Activated naive CD8-positive, alpha-beta T cell (primary cell): ENCODE results near the gene MAD1L1.
A peak's percentile ranks its signal among the peaks of the same experiment; 100 is the strongest.

ENCODE experiments used
- H3K27ac Mint-ChIP-seq: one replicate; pipeline ENCODE4 v1.8.0; 2021; ENCODE audit warnings: mixed read lengths
- H3K27me3 Mint-ChIP-seq: one replicate; pipeline ENCODE4 v1.8.0; 2021; ENCODE audit warnings: mixed read lengths
- H3K36me3 Mint-ChIP-seq: one replicate; pipeline ENCODE4 v1.8.0; 2021; ENCODE audit warnings: mixed read lengths
- H3K4me1 Mint-ChIP-seq: one replicate; pipeline ENCODE4 v1.8.0; 2021; ENCODE audit warnings: low read depth, mixed read lengths
- H3K4me3 Mint-ChIP-seq: one replicate; pipeline ENCODE4 v1.8.0; 2021; ENCODE audit warnings: mild to moderate bottlenecking, mixed read lengths
- H3K9me3 Mint-ChIP-seq: one replicate; pipeline ENCODE4 v1.8.0; 2021; ENCODE audit warnings: low read depth, mixed read lengths

The MAD1L1 gene

GRCh38 chr7:2241580-2242540 lies 9.1 kb upstream of the MAD1L1 start, which contains the start of the genes MRM2 and NUDT1:
MRM2 (minus strand) TSS chr7:2242205; CDS start chr7:2242169, 36 bp downstream.
NUDT1 (plus strand) TSS chr7:2242226; CDS start chr7:2244575, 2,349 bp downstream.
- H3K27me3 Mint-ChIP-seq: no peaks in the 10 kb centered on the region

GRCh38 chr7:2239242-2239641 lies 6.5 kb upstream of the MAD1L1 start:
- H3K4me3 Mint-ChIP-seq: peak overlapping the region; percentile 53
- H3K36me3 Mint-ChIP-seq: peaks cover 2% of the 10 kb centered on the region
- H3K4me1 Mint-ChIP-seq: peaks cover 18% of the 10 kb centered on the region
- H3K27ac Mint-ChIP-seq: no peak overlapping the region
- H3K27me3 Mint-ChIP-seq: no peaks in the 10 kb centered on the region
- no peaks in the 10 kb centered on the region for H3K9me3 Mint-ChIP-seq

More at GRCh38 chr7:2241580-2242540, 9.1 kb upstream of the MAD1L1 start, which contains the start of the genes MRM2 and NUDT1:
- Mint-ChIP-seq H3K4me3 (peak within 1 kb of the TSS; percentile 92), H3K9me3 (no peaks in the 10 kb centered on the region), H3K4me1 (peaks cover 20% of the 10 kb centered on the region), H3K36me3 (peaks cover 2% of the 10 kb centered on the region), H3K27ac (peak within 1 kb of the TSS; percentile 87)

DNA sequence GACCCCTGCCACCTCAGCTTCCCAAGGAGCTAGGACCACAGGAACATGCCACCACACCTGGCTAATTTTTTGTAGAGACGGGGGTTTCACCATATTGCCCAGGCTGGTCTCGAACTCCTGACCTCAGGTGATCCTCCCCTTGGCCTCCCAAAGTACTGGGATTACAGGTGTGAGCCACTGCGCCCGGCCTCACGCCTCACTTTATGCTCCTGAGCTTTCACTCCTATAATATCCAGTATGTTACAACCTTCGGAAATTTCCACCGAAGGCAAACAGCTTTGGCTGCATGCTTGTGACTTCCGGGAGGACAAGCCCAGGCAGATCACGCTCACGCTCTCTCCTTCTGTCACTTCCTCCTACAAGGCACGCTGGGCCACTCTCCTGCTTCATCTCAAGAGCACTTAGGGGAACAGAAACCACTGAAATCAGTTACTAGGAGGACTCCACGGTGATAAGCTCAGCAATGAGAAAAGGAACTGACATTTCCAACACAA lies 4.4 kb upstream of the MAD1L1 start:
- Mint-ChIP-seq H3K27me3 (no peaks in the 10 kb centered on the region), H3K9me3 (no peaks in the 10 kb centered on the region), H3K27ac (no peak overlapping the region), H3K36me3 (peaks cover 2% of the 10 kb centered on the region), H3K4me3 (no peak overlapping the region), H3K4me1 (peaks cover 21% of the 10 kb centered on the region)

DNA sequence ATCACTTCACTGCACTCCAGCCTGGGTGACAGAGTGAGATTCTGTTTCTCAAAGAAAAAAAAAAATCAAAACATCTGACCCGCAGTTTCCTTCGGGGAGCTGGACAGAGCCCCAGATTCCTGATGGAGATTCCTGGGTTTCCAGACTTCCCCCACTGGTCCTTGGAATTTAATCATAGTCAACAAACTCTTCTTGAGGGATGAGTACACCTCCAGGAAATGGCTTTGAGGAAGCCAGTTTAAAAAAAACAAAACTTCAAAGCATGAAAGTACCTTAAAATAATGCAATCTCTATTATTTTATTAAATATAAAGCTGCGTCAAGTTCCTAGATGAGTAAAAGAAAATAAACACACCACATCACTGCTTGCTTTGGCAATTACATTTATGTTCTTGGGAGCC lies 1.2 kb upstream of the MAD1L1 start:
- Mint-ChIP-seq H3K27me3 (no peaks in the 10 kb centered on the region), H3K4me3 (peak overlapping the region; percentile 73), H3K27ac (no peak overlapping the region), H3K9me3 (no peaks in the 10 kb centered on the region), H3K36me3 (peaks cover 5% of the 10 kb centered on the region), H3K4me1 (peaks cover 28% of the 10 kb centered on the region)

DNA sequence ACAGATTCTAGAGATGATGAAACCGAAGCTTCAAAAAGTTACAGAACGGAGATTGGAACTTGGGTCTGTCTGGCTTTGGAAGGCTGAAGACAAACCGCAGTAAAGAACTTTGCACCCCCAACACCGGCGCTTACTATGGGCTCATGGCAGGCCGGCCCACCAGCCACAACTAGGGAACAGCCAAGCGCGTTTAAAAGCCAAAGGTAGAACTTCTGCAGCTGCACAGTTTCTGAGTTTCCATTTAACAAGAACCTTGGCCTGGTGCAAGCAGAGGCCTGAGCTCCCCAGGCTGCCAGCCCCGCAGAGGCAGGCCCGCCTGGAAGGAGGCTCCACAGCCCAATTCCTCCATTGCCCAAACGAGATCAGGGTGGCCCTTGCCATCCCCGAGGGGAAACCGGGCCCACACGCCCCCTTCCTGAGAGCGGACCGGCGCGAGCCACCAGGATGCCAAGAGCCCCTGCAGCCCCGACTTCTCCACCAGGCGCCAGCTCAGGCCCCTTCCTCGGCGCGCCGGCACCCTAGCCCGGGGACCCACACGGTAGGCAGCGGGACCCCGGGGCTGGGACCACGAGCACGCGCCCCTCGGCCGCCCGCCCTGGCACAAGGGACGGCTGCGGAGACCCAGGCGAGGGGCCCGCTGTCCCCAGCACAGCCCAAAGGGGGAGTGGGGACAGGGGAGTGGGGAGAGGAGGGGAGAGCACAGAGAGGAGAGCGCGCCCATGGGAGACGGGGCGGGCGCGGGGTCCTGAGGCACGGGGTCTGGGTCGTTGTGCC lies 566 bp downstream of the MAD1L1 start:
- Mint-ChIP-seq H3K27ac (peak overlapping the region; percentile 52), H3K27me3 (no peaks in the 10 kb centered on the region), H3K4me1 (peaks cover 29% of the 10 kb centered on the region), H3K4me3 (peak overlapping the region; percentile 91), H3K9me3 (no peaks in the 10 kb centered on the region), H3K36me3 (peaks cover 3% of the 10 kb centered on the region)

DNA sequence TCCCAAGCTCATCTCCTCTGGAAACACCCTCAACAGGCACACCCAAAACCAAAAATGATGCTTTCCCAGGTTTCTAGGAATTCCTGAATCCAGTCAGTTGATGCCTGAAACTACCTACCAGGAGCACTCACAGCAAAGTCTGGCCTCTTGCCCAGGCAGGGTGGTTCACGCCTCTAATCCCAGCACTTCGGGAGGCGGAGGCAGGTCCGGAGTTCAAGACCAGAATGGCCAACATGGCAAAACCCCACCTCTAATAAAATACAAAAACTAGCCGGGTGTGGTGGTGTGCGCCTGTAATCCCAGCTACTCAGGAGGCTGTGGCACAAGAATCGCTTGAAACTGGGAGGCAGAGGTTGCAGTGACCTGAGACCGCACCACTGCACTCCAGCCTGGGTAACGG lies 1.9 kb downstream of the MAD1L1 start:
- Mint-ChIP-seq H3K4me3 (peak overlapping the region; percentile 10), H3K36me3 (peaks cover 5% of the 10 kb centered on the region), H3K4me1 (peaks cover 29% of the 10 kb centered on the region), H3K27me3 (no peaks in the 10 kb centered on the region), H3K27ac (no peak overlapping the region), H3K9me3 (no peaks in the 10 kb centered on the region)

- Mint-ChIP-seq H3K27me3 (no peaks in the 10 kb centered on the region), H3K4me3 (peak overlapping the region; percentile 20), H3K9me3 (no peaks in the 10 kb centered on the region), H3K27ac (no peak overlapping the region), H3K4me1 (peaks cover 29% of the 10 kb centered on the region), H3K36me3 (peaks cover 5% of the 10 kb centered on the region)
Measured at GRCh38 chr7:2230226-2230625, 2.5 kb downstream of the MAD1L1 start.

GRCh38 chr7:2229467-2229866 lies 3.3 kb downstream of the MAD1L1 start:
- H3K4me3 Mint-ChIP-seq: no peak overlapping the region

DNA sequence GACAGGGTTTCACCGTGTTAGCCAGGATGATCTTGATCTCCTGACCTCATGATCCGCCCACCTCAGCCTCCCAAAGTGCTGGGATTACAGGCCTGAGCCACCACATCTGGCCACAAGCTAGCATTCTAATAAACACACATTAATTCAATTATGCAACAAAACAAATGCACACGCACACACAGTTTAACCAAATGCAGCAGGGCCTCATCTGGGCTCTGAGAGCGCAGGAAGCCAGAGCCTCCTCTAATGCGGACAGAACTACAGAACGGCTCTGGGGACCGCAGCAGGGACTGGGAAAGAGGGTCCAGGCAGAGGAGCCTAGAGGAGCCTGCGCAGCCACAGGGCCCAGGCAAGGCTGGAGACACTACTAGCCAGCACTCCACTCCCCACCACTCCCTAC lies 3.8 kb downstream of the MAD1L1 start:
- Mint-ChIP-seq H3K27me3 (no peaks in the 10 kb centered on the region), H3K4me3 (no peak overlapping the region), H3K4me1 (peaks cover 28% of the 10 kb centered on the region), H3K9me3 (no peaks in the 10 kb centered on the region), H3K27ac (no peak overlapping the region), H3K36me3 (peaks cover 5% of the 10 kb centered on the region)

More at GRCh38 chr7:2229467-2229866, 3.3 kb downstream of the MAD1L1 start:
- no peaks in the 10 kb centered on the region for H3K9me3 Mint-ChIP-seq
- H3K36me3 Mint-ChIP-seq: peaks cover 5% of the 10 kb centered on the region
- peaks cover 29% of the 10 kb centered on the region for H3K4me1 Mint-ChIP-seq
- H3K27ac Mint-ChIP-seq: no peak overlapping the region
- no peaks in the 10 kb centered on the region for H3K27me3 Mint-ChIP-seq

GRCh38 chr7:2227699-2228098 lies 5.0 kb downstream of the MAD1L1 start:
- H3K4me1 Mint-ChIP-seq: peaks cover 23% of the 10 kb centered on the region
- peaks cover 5% of the 10 kb centered on the region for H3K36me3 Mint-ChIP-seq
- H3K9me3 Mint-ChIP-seq: no peaks in the 10 kb centered on the region
- no peaks in the 10 kb centered on the region for H3K27me3 Mint-ChIP-seq
- H3K4me3 Mint-ChIP-seq: no peak overlapping the region
- no peak overlapping the region for H3K27ac Mint-ChIP-seq

DNA sequence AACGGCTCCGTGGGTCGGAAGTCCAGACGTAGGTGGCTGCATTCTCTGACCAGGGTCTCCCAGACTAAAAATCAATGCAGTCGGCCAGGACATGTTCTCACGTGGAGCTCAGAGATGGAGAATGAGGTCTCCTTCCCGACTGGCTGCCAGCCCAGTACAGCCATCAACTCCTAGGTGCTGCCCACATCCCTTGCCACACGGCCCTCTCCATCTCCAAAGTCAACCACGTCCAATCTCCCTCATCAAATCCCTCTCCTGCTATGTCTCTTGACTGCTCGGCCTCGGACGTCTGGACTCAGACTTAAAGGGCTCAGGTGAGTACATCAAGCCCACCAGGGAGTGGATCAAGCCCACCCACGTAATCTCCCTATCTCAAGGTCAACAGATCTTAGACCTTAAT lies 6.9 kb downstream of the MAD1L1 start:
- Mint-ChIP-seq H3K27me3 (no peaks in the 10 kb centered on the region), H3K27ac (no peak overlapping the region), H3K9me3 (no peaks in the 10 kb centered on the region), H3K36me3 (peaks cover 7% of the 10 kb centered on the region), H3K4me3 (no peak overlapping the region), H3K4me1 (peaks cover 17% of the 10 kb centered on the region)

- Mint-ChIP-seq H3K27ac (no peak overlapping the region), H3K27me3 (no peaks in the 10 kb centered on the region), H3K4me3 (no peak overlapping the region), H3K9me3 (no peaks in the 10 kb centered on the region), H3K36me3 (peaks cover 7% of the 10 kb centered on the region), H3K4me1 (peaks cover 15% of the 10 kb centered on the region)
Measured at GRCh38 chr7:2225336-2225735, 7.4 kb downstream of the MAD1L1 start.

GRCh38 chr7:2224934-2225333 lies 7.8 kb downstream of the MAD1L1 start:
- Mint-ChIP-seq H3K27me3 (no peaks in the 10 kb centered on the region), H3K9me3 (no peaks in the 10 kb centered on the region), H3K27ac (no peak overlapping the region), H3K4me3 (no peak overlapping the region), H3K4me1 (peaks cover 11% of the 10 kb centered on the region), H3K36me3 (peaks cover 7% of the 10 kb centered on the region)

DNA sequence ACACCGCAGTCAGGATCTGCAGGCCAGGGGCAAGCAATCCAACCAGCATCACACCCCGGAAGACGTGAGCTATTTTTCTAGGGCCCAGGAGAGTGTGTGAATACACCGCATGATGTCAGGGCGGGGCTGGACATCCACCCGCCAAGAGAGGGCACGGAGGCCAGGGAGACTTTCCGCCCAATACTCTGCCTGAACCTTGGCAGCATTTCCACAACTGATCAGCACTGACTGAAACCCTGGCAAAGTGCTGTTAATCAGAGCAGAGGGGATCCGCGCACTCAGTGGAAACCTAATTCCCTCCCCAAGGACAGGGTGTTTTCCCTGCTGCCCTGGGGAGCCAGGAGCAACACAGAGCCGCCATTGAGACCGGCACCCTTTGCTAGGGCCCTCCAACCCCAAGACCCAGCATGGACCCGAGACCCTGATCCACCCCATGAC lies 8.2 kb downstream of the MAD1L1 start:
- Mint-ChIP-seq H3K9me3 (no peaks in the 10 kb centered on the region), H3K27me3 (no peaks in the 10 kb centered on the region), H3K4me3 (no peak overlapping the region), H3K4me1 (peaks cover 8% of the 10 kb centered on the region), H3K36me3 (peaks cover 5% of the 10 kb centered on the region), H3K27ac (no peak overlapping the region)

DNA sequence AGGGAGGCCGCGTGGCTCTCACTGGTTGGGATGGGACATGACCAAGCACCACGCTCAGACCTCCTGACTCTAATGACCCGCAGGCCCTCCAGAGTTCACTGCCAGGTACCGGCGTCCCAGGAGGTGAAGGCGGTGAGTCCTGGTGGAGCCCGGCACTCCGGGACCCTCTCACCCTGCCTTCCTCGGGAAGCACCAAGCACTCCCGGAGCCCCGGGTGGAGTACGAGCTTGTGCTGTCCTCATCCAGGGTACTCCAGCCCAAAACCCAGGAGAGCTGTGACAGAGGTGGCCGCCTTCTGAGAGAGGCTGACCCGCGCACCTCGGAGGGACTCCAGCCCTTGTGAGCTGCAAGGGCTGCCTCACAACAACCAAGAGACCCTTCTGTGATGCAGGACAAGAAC lies 9.4 kb downstream of the MAD1L1 start:
- Mint-ChIP-seq H3K36me3 (peaks cover 4% of the 10 kb centered on the region), H3K9me3 (no peaks in the 10 kb centered on the region)

More for the DNA sequence above, 9.4 kb downstream of the MAD1L1 start:
- no peak overlapping the region for H3K27ac Mint-ChIP-seq
- no peak overlapping the region for H3K4me3 Mint-ChIP-seq
- no peaks in the 10 kb centered on the region for H3K27me3 Mint-ChIP-seq
- peaks cover 3% of the 10 kb centered on the region for H3K4me1 Mint-ChIP-seq
